ENCODE measurements around the gene GJB1. TPM values are rescaled to one million over a fixed set of nuclear protein-coding genes. Genes with fewer than 3 reads are reported as not detected.

Gene GJB1
- total RNA-seq = 1 to 10 TPM in 3 of 6 donors, not detected in 3; 1.4 to 4.0 (median 2.7) TPM

- no peak for DNase-seq
- Histone ChIP-seq H3K4me3 (no peak within 1 kb of the TSS), H3K36me3 (no peaks in the 10 kb centered on the region), H3K9me3 (no peaks in the 10 kb centered on the region), H3K4me1 (no peaks in the 10 kb centered on the region), H3K27me3 (no peaks in the 10 kb centered on the region), H3K27ac (no peak within 1 kb of the TSS)
- 87 to 100% methylated on average over 1 to 18 of the region's 18 CpGs for WGBS, 2 donors
- no peak for TF ChIP-seq POLR2AphosphoS5 (IDR thresholded peaks at IDR 0.05)
- no peak for TF ChIP-seq EP300 (IDR thresholded peaks at IDR 0.05)
- no peak for TF ChIP-seq CTCF (IDR thresholded peaks at IDR 0.05)
- TF ChIP-seq POLR2A (IDR thresholded peaks at IDR 0.05) = no peak
- no peak for ATAC-seq (ENCODE audit: low FRiP score in 2 of 2)
These were observed at the start of gene GJB1 for GRCh38 chrX:71222929-71223328. Gene GJB1 (plus strand): TSS chrX:71223224. CDS start chrX:71223708, 484 bp downstream.

GRCh38 chrX:71173440-71173839 is 49.6 kb upstream of the GJB1 start:
- Histone ChIP-seq H3K4me1 (no peaks in the 10 kb centered on the region), H3K36me3 (no peaks in the 10 kb centered on the region), H3K9me3 (no peaks in the 10 kb centered on the region), H3K27me3 (no peaks in the 10 kb centered on the region), H3K4me3 (no peak overlapping the region), H3K27ac (no peak overlapping the region)
- ATAC-seq (ENCODE audit: low FRiP score in 2 of 2) = no peak
- DNase-seq = no peak
- WGBS, 2 donors = 57 to 66% methylated on average over 2 of the region's 2 CpGs
- no peak for TF ChIP-seq CTCF (IDR thresholded peaks at IDR 0.05)
- TF ChIP-seq EP300 (IDR thresholded peaks at IDR 0.05) = no peak
- TF ChIP-seq POLR2A (IDR thresholded peaks at IDR 0.05) = no peak
- TF ChIP-seq POLR2AphosphoS5 (IDR thresholded peaks at IDR 0.05) = no peak

GRCh38 chrX:71174795-71175194 is 48.2 kb upstream of the GJB1 start:
- Histone ChIP-seq H3K4me3 (no peak overlapping the region), H3K36me3 (no peaks in the 10 kb centered on the region), H3K9me3 (no peaks in the 10 kb centered on the region), H3K27ac (no peak overlapping the region), H3K27me3 (no peaks in the 10 kb centered on the region), H3K4me1 (no peaks in the 10 kb centered on the region)
- TF ChIP-seq POLR2A (IDR thresholded peaks at IDR 0.05) (no peak), POLR2AphosphoS5 (IDR thresholded peaks at IDR 0.05) (no peak), CTCF (IDR thresholded peaks at IDR 0.05) (no peak), EP300 (IDR thresholded peaks at IDR 0.05) (no peak)
- ATAC-seq (ENCODE audit: low FRiP score in 2 of 2) (no peak), DNase-seq (no peak)
- WGBS, 2 donors = 86 to 100% methylated on average over 1 of the region's 1 CpG

- no peaks in the 10 kb centered on the region for H3K36me3 ChIP-seq
- no peaks in the 10 kb centered on the region for H3K27me3 ChIP-seq
- ATAC-seq (ENCODE audit: low FRiP score in 2 of 2) (no peak), DNase-seq (no peak)
- TF ChIP-seq POLR2AphosphoS5 (IDR thresholded peaks at IDR 0.05) = no peak
- H3K27ac ChIP-seq = no peak overlapping the region
- H3K4me1 ChIP-seq = no peaks in the 10 kb centered on the region
- 75 to 87% methylated on average over 3 to 5 of the region's 5 CpGs for WGBS, 2 donors
- no peak overlapping the region for H3K4me3 ChIP-seq
- H3K9me3 ChIP-seq = no peaks in the 10 kb centered on the region
These were observed 47.5 kb upstream of the GJB1 start for GRCh38 chrX:71175531-71175930.

- TF ChIP-seq POLR2A (IDR thresholded peaks at IDR 0.05) (no peak), POLR2AphosphoS5 (IDR thresholded peaks at IDR 0.05) (no peak), CTCF (IDR thresholded peaks at IDR 0.05) (no peak), EP300 (IDR thresholded peaks at IDR 0.05) (no peak)
- Histone ChIP-seq H3K4me1 (no peaks in the 10 kb centered on the region), H3K4me3 (no peak overlapping the region), H3K36me3 (no peaks in the 10 kb centered on the region), H3K9me3 (no peaks in the 10 kb centered on the region), H3K27ac (no peak overlapping the region), H3K27me3 (no peaks in the 10 kb centered on the region)
- 52 to 64% methylated on average over 3 of the region's 3 CpGs for WGBS, 2 donors
- ATAC-seq (ENCODE audit: low FRiP score in 2 of 2) (no peak), DNase-seq (no peak)
These were observed 45.7 kb upstream of the GJB1 start for GRCh38 chrX:71177327-71177726.

Data from upper lobe of left lung (tissue), 6 donors.